ENCODE measurements around the gene SPEM1. TPM values are rescaled to one million over a fixed set of nuclear protein-coding genes. Genes with fewer than 3 reads are reported as not detected.

SPEM1 gene
- total RNA-seq, 4 donors from 2014 or later, result not detected

GRCh38 chr17:7426203-7426863 lies 6.2 kb downstream of the SPEM1 start:
- TF ChIP-seq POLR2A (IDR thresholded peaks at IDR 0.05) (no peak), EP300 (IDR thresholded peaks at IDR 0.05) (no peak), CTCF (IDR thresholded peaks at IDR 0.05) (no peak)
- H3K9me3 ChIP-seq, result no peaks in the 10 kb centered on the region
- H3K4me1 ChIP-seq, result no peaks in the 10 kb centered on the region
- H3K27me3 ChIP-seq, result no peaks in the 10 kb centered on the region
- 92 to 94% methylated on average over 27 to 29 of the region's 33 CpGs for WGBS, 2 donors
- no peaks in the 10 kb centered on the region for H3K36me3 ChIP-seq
- no peak overlapping the region for H3K27ac ChIP-seq
- no peak overlapping the region for H3K4me3 ChIP-seq
- DNase-seq (ENCODE audit: low spot score in 2 of 2), result no peak

- 89 to 90% methylated on average over 28 to 29 of the region's 29 CpGs for WGBS, 2 donors
- Histone ChIP-seq H3K9me3 (no peaks in the 10 kb centered on the region), H3K4me3 (no peak overlapping the region), H3K27me3 (no peaks in the 10 kb centered on the region), H3K4me1 (no peaks in the 10 kb centered on the region), H3K27ac (no peak overlapping the region), H3K36me3 (no peaks in the 10 kb centered on the region)
- no peak for DNase-seq (ENCODE audit: low spot score in 2 of 2)
- no peak for TF ChIP-seq CTCF (IDR thresholded peaks at IDR 0.05)
- no peak for TF ChIP-seq EP300 (IDR thresholded peaks at IDR 0.05)
- no peak for TF ChIP-seq POLR2A (IDR thresholded peaks at IDR 0.05)
These were observed 6.9 kb downstream of the SPEM1 start for GRCh38 chr17:7426896-7427489.

- 87 to 91% methylated on average over 7 of the region's 7 CpGs for WGBS, 2 donors
- Histone ChIP-seq H3K9me3 (no peaks in the 10 kb centered on the region), H3K4me1 (no peaks in the 10 kb centered on the region), H3K36me3 (no peaks in the 10 kb centered on the region), H3K27me3 (no peaks in the 10 kb centered on the region), H3K4me3 (no peak overlapping the region), H3K27ac (no peak overlapping the region)
- DNase-seq (ENCODE audit: low spot score in 2 of 2), result no peak
- no peak for TF ChIP-seq POLR2A (IDR thresholded peaks at IDR 0.05)
- no peak for TF ChIP-seq CTCF (IDR thresholded peaks at IDR 0.05)
- TF ChIP-seq EP300 (IDR thresholded peaks at IDR 0.05), result no peak
These were observed 7.4 kb downstream of the SPEM1 start for GRCh38 chr17:7427549-7427948.

GRCh38 chr17:7428557-7428956 lies 8.4 kb downstream of the SPEM1 start, which contains the start of gene SPEM3:
SPEM3 (plus strand) TSS chr17:7428857; CDS start chr17:7428903, 46 bp downstream.
- no peak within 1 kb of the TSS for H3K27ac ChIP-seq
- WGBS, 2 donors, result 68 to 73% methylated on average over 5 of the region's 5 CpGs
- TF ChIP-seq POLR2A (IDR thresholded peaks at IDR 0.05) (no peak), EP300 (IDR thresholded peaks at IDR 0.05) (no peak), CTCF (IDR thresholded peaks at IDR 0.05) (no peak)
- no peaks in the 10 kb centered on the region for H3K27me3 ChIP-seq
- no peaks in the 10 kb centered on the region for H3K36me3 ChIP-seq
- DNase-seq (ENCODE audit: low spot score in 2 of 2), result no peak
- H3K9me3 ChIP-seq, result no peaks in the 10 kb centered on the region
- no peaks in the 10 kb centered on the region for H3K4me1 ChIP-seq
- no peak within 1 kb of the TSS for H3K4me3 ChIP-seq

GRCh38 chr17:7429722-7430121 lies 9.6 kb downstream of the SPEM1 start:
- Histone ChIP-seq H3K27ac (no peak overlapping the region), H3K27me3 (no peaks in the 10 kb centered on the region), H3K4me3 (no peak overlapping the region), H3K4me1 (peaks cover 0 to under 1% (median 0%) of the 10 kb centered on the region in 4 donors), H3K36me3 (no peaks in the 10 kb centered on the region), H3K9me3 (no peaks in the 10 kb centered on the region)
- DNase-seq (ENCODE audit: low spot score in 2 of 2), result no peak
- WGBS, 2 donors, result 88 to 90% methylated on average over 9 to 10 of the region's 10 CpGs
- no peak for TF ChIP-seq EP300 (IDR thresholded peaks at IDR 0.05)

Measured in tibial nerve (tissue), 4 donors.